ENCODE data around the gene CIT.

CIT gene

DNA sequence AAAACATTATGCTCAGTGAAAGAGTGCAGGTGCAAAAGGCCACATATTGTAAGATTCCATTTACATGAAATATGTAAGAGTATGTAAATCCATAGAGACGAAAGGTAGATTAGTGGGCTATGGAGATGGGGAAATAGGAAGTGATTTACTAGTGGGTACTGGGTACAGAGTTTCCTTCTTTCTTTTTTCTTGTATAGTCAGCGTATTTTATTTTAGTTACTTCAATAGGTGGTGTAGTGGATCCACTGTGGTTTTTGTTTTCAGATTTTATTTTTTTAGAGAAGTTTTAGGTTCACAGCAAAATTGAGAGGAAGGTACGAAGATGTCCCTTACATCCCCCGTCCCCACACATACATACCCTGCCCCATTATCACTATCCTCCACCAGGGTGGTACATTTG is 6.1 kb upstream of the CIT start:
- Mint-ChIP-seq H3K27me3 (peaks cover 41% of the 10 kb centered on the region), H3K4me3 (no peak overlapping the region), H3K36me3 (no peaks in the 10 kb centered on the region), H3K4me1 (peaks cover 5% of the 10 kb centered on the region), H3K9me3 (no peaks in the 10 kb centered on the region), H3K27ac (no peak overlapping the region)
- CTCF ChIA-PET: no interaction called here
- DNase-seq: no peak

DNA sequence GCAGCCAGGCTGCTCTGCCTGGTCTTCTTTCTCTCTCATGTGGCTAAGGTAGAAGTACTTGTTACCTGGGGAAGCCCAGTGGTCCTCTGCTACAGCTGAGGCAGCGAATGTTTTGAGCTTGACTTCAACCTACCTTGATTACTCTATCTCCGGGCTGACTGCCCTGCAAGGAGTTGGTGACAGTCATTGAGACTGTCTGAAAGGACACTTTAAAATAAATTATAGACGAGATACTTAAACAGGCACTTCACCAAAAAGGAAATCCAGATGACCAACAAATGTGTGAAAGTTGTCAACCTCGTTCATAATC is 474 bp upstream of the CIT start:
- H3K4me1 Mint-ChIP-seq: peaks cover 33% of the 10 kb centered on the region
- H3K9me3 Mint-ChIP-seq: no peaks in the 10 kb centered on the region
- H3K27me3 Mint-ChIP-seq: peaks cover 20% of the 10 kb centered on the region
- peak overlapping the region; percentile 93 for H3K4me3 Mint-ChIP-seq
- H3K36me3 Mint-ChIP-seq: peaks cover 18% of the 10 kb centered on the region
- peak overlapping the region; percentile 19 for H3K27ac Mint-ChIP-seq
- no peak for DNase-seq
- CTCF ChIA-PET: no interaction called here

DNA sequence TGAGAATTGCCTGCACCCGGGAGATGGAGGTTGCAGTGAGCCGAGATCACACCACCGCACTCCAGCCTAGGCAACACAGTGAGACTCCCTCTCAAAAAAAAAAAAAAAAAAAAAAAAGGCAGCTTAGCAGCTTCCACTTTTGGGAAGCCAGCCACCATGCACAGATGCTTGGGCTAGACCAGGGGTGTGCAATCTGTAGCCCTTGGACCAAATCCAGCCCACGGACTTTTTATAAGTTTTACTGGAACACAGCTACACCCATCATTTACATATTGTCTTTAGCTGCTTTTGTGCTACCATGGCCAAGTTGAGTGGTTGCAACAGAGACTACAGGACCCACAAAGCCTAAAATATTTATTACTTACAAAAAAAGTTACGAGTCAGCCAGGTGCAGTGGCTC is 6.7 kb downstream of the CIT start:
- no peaks in the 10 kb centered on the region for H3K27me3 Mint-ChIP-seq
- H3K9me3 Mint-ChIP-seq: no peaks in the 10 kb centered on the region
- H3K4me3 Mint-ChIP-seq: no peak overlapping the region
- CTCF ChIA-PET: interaction anchor here (0.6 kb wide), 1 partner anchor 204 kb away, joined by 4 read pairs; no protein-coding TSS in a partner anchor
- H3K36me3 Mint-ChIP-seq: peaks cover 51% of the 10 kb centered on the region
- no peak overlapping the region for H3K27ac Mint-ChIP-seq
- DNase-seq: no peak
- peaks cover 10% of the 10 kb centered on the region for H3K4me1 Mint-ChIP-seq

DNA sequence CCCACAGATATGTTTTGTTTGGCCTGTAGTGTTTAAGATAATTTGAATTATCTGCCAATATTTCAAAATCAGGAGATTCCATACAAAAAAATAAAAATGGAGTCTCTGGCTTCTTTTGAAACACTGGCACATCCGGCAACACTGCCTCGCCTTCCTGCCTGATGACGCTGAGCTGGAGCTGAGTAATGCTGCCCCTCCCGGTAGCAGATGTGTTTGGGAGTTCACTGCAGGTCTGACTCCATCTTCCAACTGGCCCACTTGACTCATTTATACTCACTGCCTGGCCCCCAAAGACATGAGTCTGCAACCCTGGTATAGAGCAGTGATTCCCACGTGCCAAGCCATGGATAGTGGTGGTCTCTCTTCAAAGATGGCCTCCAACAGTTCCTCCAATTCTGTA is 7.4 kb downstream of the CIT start:
- H3K36me3 Mint-ChIP-seq: peaks cover 52% of the 10 kb centered on the region
- no peaks in the 10 kb centered on the region for H3K27me3 Mint-ChIP-seq
- peaks cover 2% of the 10 kb centered on the region for H3K4me1 Mint-ChIP-seq
- CTCF ChIA-PET: no interaction called here
- H3K4me3 Mint-ChIP-seq: no peak overlapping the region
- no peak for DNase-seq
- no peak overlapping the region for H3K27ac Mint-ChIP-seq
- no peaks in the 10 kb centered on the region for H3K9me3 Mint-ChIP-seq

DNA sequence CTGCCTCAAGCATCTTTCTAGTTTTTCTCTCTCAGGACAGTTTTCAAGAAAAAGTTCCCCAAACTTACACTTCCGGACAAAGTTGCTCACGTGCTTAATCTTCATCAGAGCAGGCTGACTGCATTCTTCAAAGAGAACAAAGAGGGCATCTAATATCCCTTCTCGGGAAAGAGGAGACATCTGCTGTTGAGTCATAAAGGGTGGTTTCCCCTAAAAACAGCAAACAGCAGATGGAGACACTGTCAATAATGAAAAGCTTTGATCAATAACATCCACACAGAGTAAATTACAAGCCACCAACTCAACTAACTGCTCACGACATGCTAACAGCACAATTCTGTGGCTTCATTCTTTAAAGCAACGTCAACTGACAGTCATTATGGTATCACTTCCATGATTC is 8.1 kb downstream of the CIT start:
- no peak overlapping the region for H3K27ac Mint-ChIP-seq
- H3K36me3 Mint-ChIP-seq: peaks cover 55% of the 10 kb centered on the region
- no peak for DNase-seq
- no peak overlapping the region for H3K4me3 Mint-ChIP-seq
- CTCF ChIA-PET: interaction anchor here (0.9 kb wide), 1 partner anchor 15 kb away, joined by 3 read pairs; no protein-coding TSS in a partner anchor
- H3K9me3 Mint-ChIP-seq: no peaks in the 10 kb centered on the region
- peaks cover 2% of the 10 kb centered on the region for H3K4me1 Mint-ChIP-seq
- no peaks in the 10 kb centered on the region for H3K27me3 Mint-ChIP-seq

DNA sequence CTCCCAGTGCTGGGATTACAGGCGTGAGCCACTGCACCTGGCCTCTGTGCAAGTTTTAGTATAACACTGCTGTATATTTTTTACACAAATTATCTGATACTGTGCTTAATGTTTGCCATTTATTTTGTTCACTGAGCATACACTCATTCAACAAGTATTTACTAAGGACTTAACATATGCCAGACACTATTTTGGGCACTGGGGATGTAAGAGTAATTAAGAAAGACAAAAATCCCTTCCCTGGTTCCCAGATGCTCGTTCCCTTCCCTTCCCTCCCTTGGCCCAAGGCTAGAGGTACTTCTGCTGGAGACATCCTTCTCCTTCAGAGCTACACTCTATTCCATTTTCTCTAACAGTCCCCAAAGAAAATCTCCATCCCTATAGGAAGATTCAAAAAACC is 12.5 kb downstream of the CIT start:
- peaks cover 60% of the 10 kb centered on the region for H3K36me3 Mint-ChIP-seq
- H3K9me3 Mint-ChIP-seq: no peaks in the 10 kb centered on the region
- H3K4me3 Mint-ChIP-seq: no peak overlapping the region
- H3K27ac Mint-ChIP-seq: no peak overlapping the region
- CTCF ChIA-PET: no interaction called here
- DNase-seq: no peak
- peaks cover 2% of the 10 kb centered on the region for H3K4me1 Mint-ChIP-seq
- H3K27me3 Mint-ChIP-seq: no peaks in the 10 kb centered on the region

DNA sequence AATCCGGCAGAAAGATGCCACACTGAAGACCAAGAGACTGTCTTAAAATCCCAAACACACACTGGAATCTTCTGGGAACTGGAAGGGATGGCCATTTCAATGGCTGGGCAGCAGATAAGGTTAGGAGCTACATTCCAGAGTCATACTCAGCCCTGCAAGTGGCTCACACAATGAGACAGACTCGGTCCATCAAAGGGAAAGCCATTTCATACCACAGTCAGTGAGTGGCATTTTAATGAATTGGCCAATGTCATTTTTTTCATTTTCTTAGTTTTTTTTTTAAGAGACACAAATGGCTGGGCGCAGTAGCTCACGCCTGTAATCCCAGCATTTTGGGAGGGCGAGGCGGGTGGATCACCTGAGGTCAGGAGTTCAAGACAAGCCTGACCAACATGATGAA is 17.9 kb downstream of the CIT start:
- Mint-ChIP-seq H3K9me3 (no peaks in the 10 kb centered on the region), H3K27me3 (no peaks in the 10 kb centered on the region), H3K4me3 (no peak overlapping the region), H3K27ac (no peak overlapping the region), H3K4me1 (peaks cover 14% of the 10 kb centered on the region), H3K36me3 (peaks cover 58% of the 10 kb centered on the region)
- CTCF ChIA-PET: no interaction called here
- no peak for DNase-seq

DNA sequence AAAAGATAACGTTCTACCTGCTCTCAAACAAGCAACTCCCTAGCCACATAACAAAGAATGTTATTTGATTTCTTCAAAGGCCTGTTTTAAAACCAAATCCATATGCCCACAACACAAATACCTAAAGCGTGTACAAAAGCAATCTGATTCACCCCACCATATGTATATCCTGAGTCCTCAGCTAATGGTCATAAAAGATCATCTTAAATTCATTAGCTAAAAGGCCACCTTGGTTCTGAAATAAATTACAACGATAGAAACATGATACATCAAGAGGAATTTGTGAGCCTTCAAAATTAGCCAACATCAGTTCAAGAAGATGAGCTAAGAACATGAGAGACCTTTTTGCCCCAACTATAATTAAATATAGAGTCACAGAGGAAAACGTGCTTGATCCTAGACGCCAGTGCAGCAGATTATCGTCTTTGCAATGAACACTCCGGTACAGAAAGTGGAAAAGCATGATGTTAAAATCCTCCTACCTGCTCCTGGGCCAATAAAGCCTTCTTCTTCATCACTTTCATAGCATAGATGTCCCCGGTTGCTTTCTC is 20.0 kb downstream of the CIT start:
- H3K4me1 Mint-ChIP-seq: peaks cover 14% of the 10 kb centered on the region
- CTCF ChIA-PET: no interaction called here
- no peak for DNase-seq
- peak overlapping the region; percentile 15 for H3K27ac Mint-ChIP-seq
- no peak overlapping the region for H3K4me3 Mint-ChIP-seq
- no peaks in the 10 kb centered on the region for H3K27me3 Mint-ChIP-seq
- peaks cover 50% of the 10 kb centered on the region for H3K36me3 Mint-ChIP-seq
- H3K9me3 Mint-ChIP-seq: no peaks in the 10 kb centered on the region

DNA sequence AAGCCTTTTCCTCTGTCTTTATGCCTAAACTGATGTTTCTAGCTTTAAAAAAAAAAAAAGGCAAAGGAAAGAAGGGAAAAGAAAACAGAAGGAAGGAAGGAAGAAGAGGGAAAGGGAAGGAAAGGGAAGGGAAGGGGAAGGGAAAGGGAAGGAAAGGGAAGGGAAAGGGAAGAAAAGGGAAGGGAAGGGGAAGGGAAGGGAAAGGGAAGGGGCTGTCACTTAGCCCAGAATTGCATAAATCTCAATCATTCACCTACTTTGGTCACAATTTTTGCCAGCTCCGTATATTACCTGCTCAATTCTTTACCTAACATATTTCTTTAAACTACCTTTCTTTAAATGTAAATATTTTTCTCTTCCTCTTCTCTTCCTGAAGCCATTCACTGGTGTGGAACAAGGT is 26.8 kb downstream of the CIT start:
- Mint-ChIP-seq H3K4me1 (no peaks in the 10 kb centered on the region), H3K27ac (no peak overlapping the region), H3K36me3 (peaks cover 37% of the 10 kb centered on the region), H3K4me3 (no peak overlapping the region), H3K9me3 (no peaks in the 10 kb centered on the region), H3K27me3 (no peaks in the 10 kb centered on the region)
- CTCF ChIA-PET: no interaction called here
- no peak for DNase-seq

DNA sequence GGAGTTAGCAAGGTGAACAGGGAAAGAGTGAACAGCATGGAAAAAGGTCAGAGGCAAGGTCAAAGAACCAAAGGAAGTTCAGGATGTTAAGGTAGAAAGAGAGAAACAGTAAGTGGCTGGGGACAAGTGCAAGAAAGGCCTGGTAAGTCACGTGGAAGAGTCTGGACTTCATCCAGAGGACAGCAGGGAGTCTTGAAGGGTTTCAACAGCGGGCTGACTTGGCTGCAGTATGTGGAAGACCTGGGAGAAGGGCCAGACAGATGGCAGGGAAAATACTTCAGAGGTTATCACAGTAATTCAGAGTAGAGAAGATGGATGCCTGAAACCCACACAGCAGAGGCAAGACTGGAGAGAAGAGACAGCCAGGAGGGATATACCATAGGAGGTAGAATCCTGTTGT is 34.0 kb downstream of the CIT start:
- H3K4me3 Mint-ChIP-seq: no peak overlapping the region
- CTCF ChIA-PET: no interaction called here
- H3K27me3 Mint-ChIP-seq: no peaks in the 10 kb centered on the region
- H3K36me3 Mint-ChIP-seq: peaks cover 69% of the 10 kb centered on the region
- peaks cover 3% of the 10 kb centered on the region for H3K9me3 Mint-ChIP-seq
- H3K27ac Mint-ChIP-seq: no peak overlapping the region
- H3K4me1 Mint-ChIP-seq: no peaks in the 10 kb centered on the region
- DNase-seq: no peak

DNA sequence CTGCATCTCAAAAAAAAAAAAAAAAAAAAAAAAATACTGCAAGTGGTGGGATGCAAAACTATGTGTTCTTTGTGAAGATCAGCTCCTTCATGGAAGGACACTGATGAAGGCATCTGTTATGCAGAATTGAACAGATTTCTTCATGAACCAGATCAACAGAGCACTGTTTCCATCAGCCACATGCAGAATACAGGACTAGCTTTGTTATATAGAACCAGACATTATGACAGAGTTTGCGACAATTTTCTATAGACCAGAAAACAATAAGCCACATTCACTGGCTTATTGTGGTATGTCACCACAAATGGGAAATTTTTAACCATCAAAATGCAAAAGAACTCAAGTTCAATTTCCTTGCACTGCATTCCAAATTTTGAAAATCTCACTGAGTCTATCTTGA is 34.7 kb downstream of the CIT start:
- Mint-ChIP-seq H3K9me3 (peaks cover 3% of the 10 kb centered on the region), H3K4me1 (no peaks in the 10 kb centered on the region), H3K36me3 (peaks cover 66% of the 10 kb centered on the region), H3K27ac (no peak overlapping the region), H3K4me3 (no peak overlapping the region), H3K27me3 (no peaks in the 10 kb centered on the region)
- CTCF ChIA-PET: interaction anchor here (1.1 kb wide), 1 partner anchor 10 kb away, joined by 3 read pairs; no protein-coding TSS in a partner anchor
- no peak for DNase-seq

DNA sequence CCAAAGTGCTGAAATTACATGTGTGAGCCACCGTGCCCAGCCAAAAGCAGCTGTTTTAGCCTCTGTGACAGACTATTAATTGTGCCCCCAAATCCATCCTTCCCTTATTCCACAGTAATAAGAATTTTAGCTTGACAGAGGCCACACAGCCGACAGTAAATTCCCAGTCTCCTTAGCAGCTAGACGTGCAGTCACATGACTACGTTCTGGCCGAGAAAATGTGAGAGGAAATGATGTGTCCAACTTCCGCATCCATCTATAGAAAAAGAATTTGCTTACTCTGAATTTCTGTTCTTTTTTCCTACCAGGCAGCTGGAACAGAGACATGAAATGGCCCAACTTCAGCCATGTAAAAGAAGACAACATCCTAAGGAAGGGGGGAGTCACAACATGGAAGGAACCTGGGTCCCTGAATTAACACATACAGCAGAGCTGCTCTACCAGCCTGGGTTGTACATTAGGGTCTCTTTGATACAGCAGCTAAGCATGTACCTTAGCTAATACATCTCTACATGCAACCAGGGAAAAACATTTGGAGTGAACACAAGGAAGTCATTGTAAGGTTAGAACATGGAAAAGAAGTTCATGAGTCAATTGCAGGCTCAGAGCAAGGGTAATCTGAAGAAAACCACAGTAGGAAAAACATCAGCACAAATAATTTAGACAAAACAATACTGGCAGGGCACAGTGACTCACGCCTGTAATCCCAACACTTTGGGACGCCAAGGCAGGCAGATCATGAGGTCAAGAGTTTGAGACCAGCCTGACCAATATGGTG is 35.5 kb downstream of the CIT start:
- CTCF ChIA-PET: interaction anchor here (1.1 kb wide), 1 partner anchor 9 kb away, joined by 3 read pairs; no protein-coding TSS in a partner anchor

DNA sequence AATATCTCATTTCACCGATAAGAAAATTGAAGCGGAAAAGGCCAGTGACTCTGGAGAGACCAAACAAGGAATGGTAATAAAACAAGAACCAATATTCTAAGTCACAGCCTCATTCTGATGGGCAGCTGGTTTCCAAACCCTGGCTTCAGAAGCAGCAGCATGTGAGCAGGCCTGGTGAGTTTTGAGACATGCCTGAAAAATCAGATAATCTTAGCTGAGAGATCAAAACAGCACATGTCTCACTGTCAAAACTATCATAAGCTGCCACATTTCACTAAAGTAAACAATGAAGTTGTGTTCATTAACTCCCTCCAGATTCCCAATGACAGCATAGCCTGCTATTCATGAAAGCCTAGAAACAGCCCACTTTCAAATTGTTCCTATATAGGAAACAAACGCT is 36.5 kb downstream of the CIT start:
- Mint-ChIP-seq H3K4me1 (no peaks in the 10 kb centered on the region), H3K27me3 (no peaks in the 10 kb centered on the region), H3K4me3 (no peak overlapping the region), H3K36me3 (peaks cover 64% of the 10 kb centered on the region), H3K27ac (no peak overlapping the region), H3K9me3 (peaks cover 3% of the 10 kb centered on the region)
- CTCF ChIA-PET: no interaction called here
- DNase-seq: no peak

More for the DNA sequence above, 35.5 kb downstream of the CIT start:
- no peak for DNase-seq
- Mint-ChIP-seq H3K27ac (no peak overlapping the region), H3K36me3 (peaks cover 69% of the 10 kb centered on the region), H3K4me3 (no peak overlapping the region), H3K4me1 (no peaks in the 10 kb centered on the region), H3K9me3 (peaks cover 3% of the 10 kb centered on the region), H3K27me3 (no peaks in the 10 kb centered on the region)

DNA sequence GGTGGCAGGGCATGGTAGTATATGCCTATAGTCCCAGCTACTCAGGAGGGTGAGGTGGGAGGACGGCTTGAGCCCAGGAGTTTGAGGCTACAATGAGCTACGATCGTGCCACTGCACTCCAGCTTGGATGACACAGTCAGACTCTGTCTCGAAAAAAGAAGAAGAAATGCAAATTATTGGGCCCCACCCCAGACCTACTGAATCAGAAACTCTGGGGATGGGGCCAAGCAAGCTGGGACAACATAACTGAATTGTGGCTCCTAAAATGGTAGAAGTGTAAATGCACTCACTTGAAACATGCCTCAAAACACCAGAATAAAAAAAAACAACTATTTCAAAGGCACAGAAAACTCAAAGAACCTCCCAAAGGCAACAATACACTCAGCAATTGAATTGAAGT is 37.0 kb downstream of the CIT start:
- H3K4me1 Mint-ChIP-seq: no peaks in the 10 kb centered on the region
- CTCF ChIA-PET: no interaction called here
- H3K27me3 Mint-ChIP-seq: no peaks in the 10 kb centered on the region
- H3K4me3 Mint-ChIP-seq: no peak overlapping the region
- peaks cover 3% of the 10 kb centered on the region for H3K9me3 Mint-ChIP-seq
- no peak for DNase-seq
- H3K27ac Mint-ChIP-seq: no peak overlapping the region
- peaks cover 68% of the 10 kb centered on the region for H3K36me3 Mint-ChIP-seq

DNA sequence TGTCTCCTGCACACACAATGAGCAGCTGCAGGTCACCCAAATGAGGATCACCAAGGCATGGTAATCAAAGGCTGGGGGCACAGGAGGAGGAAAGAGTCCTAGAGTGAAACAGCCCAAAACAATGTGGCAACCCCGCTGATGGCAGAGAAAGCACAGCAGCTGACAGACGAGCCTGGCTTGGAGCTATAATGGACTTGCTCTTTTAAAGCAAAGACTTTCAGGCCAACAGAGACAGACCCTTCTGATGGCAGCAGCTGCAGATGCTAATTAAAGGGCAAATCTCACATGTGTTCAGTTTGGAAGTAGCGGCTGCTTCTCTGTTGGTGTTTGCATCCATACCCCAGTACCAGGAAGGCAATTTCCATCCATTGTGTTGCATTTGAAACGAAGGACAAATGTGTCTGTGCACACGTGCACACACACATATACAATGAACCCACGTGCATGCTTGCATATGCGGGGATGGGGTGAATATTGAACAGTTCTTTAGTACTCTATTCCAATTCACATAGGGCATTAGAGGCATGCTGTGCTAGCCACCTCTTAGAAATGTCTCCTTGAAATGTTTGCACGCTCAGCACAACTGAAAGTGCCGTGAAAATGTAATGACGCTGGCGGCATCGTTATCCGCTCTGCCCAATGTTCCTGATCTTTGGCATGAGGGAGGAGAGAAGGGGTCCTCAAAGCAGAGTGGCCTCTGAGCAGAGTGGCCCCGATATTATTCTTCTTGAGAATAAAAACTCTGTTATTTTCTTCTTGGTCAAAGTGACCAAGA is 38.1 kb downstream of the CIT start:
- no peak for DNase-seq
- H3K27me3 Mint-ChIP-seq: no peaks in the 10 kb centered on the region
- H3K36me3 Mint-ChIP-seq: peaks cover 65% of the 10 kb centered on the region
- no peaks in the 10 kb centered on the region for H3K4me1 Mint-ChIP-seq
- peaks cover 3% of the 10 kb centered on the region for H3K9me3 Mint-ChIP-seq
- CTCF ChIA-PET: no interaction called here
- no peak overlapping the region for H3K27ac Mint-ChIP-seq
- H3K4me3 Mint-ChIP-seq: no peak overlapping the region
